Measurements from ENCODE around the gene IFI44L.

DNA sequence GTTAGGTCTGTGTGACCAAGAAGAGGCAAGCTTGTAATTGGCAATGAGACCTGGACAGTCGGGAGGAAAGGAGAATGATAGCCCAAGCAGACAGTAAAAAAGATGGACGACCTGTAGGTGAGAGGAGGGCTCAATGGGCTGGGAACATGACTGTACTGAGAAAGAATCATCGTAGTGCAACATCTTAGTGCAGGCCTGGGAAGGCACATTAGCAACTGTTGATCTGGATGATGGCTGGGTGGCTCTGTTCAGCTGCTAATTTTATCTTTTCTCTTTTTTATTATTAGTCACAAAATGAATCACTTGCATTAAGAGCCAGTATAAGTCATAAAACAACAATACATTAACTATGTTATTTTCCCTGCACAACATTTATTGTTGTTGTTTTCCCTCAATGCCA is 62.2 kb downstream of the IFI44L start:
- TF ChIP-seq, protein P1, sequence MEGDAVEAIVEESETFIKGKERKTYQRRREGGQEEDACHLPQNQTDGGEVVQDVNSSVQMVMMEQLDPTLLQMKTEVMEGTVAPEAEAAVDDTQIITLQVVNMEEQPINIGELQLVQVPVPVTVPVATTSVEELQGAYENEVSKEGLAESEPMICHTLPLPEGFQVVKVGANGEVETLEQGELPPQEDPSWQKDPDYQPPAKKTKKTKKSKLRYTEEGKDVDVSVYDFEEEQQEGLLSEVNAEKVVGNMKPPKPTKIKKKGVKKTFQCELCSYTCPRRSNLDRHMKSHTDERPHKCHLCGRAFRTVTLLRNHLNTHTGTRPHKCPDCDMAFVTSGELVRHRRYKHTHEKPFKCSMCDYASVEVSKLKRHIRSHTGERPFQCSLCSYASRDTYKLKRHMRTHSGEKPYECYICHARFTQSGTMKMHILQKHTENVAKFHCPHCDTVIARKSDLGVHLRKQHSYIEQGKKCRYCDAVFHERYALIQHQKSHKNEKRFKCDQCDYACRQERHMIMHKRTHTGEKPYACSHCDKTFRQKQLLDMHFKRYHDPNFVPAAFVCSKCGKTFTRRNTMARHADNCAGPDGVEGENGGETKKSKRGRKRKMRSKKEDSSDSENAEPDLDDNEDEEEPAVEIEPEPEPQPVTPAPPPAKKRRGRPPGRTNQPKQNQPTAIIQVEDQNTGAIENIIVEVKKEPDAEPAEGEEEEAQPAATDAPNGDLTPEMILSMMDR (IDR thresholded peaks at IDR 0.05) = no peak
- TF ChIP-seq POLR2A (IDR thresholded peaks at IDR 0.05) = no peak
